ENCODE results near the gene CBX3. TPM values are rescaled to one million over a fixed set of nuclear protein-coding genes. Genes with fewer than 3 reads are reported as not detected.

CBX3 gene
- total and polyA plus RNA-seq, 2 of the 8 experiments (the other 6 are each of a cell fraction or from before 2014, with no cell fraction given) = 71.3 to 258 TPM

GRCh38 chr7:26170663-26171062 lies 30.9 kb upstream of the CBX3 start:
- H2BK15ac ChIP-seq (ENCODE audit: low read length) = no peak overlapping the region
- H3K18ac ChIP-seq (ENCODE audit: extremely low read depth, low read length) = no peak overlapping the region
- ChIA-PET CTCF (ENCODE audit: partially characterized antibody) (interaction anchor here (1.0 to 1.4 kb wide), 5 partner anchors 9 to 195 kb away, joined by 3 to 8 read pairs (median 3); no protein-coding TSS in a partner anchor), POLR2A (ENCODE audit: partially characterized antibody) (interaction anchor here (2.3 to 3.2 kb wide), 3 partner anchors 10 to 18 kb away, joined by 7 to 16 read pairs (median 14); no protein-coding TSS in a partner anchor)
- peaks cover 5 to 16% (median 10%) of the 10 kb centered on the region in 4 experiments; a peak in 6 of 7 replicates for H3K4me1 ChIP-seq (replicated peaks in 1 of 4; ENCODE audit: control insufficient read depth in 3 of 4, insufficient read depth in 4 of 4, low read length in 3 of 4)
- H3K23me2 ChIP-seq (ENCODE audit: low read depth, low read length) = no peaks in the 10 kb centered on the region
- H2BK20ac ChIP-seq (ENCODE audit: low read length) = no peak overlapping the region
- H2BK120ac ChIP-seq (replicated peaks; ENCODE audit: low read depth, low read length) = no peak overlapping the region
- no peak overlapping the region for H3K4me3 ChIP-seq (ENCODE audit: extremely low read depth in 1 of 4, insufficient read depth in 2 of 4, low read depth in 3 of 4, low read length in 4 of 4)
- no peak for DNase-seq (ENCODE audit: low read depth in 1 of 2, low spot score in 2 of 2)
- peaks cover 7 to 18% of the 10 kb centered on the region in 2 experiments for H4K20me1 ChIP-seq (replicated peaks in 1 of 2; ENCODE audit: control insufficient read depth in 1 of 2, insufficient read depth in 2 of 2, low read length in 2 of 2)
- H2BK12ac ChIP-seq (ENCODE audit: low read depth, low read length) = no peak overlapping the region
- 100% methylated on average over 1 of the region's 1 CpG; no CpG with 5 or more reads in 1 of the 2 experiments for WGBS, 2 experiments (ENCODE audit: extremely low coverage in 1 of 2, insufficient coverage in 1 of 2, insufficient read length in 1 of 2, insufficient replicate concordance in 2 of 2, low coverage in 1 of 2, low lambda C conversion rate in 2 of 2, missing lambda C conversion rate in 1 of 2)
- no peak overlapping the region for H3K23ac ChIP-seq (ENCODE audit: insufficient read length)
- H3K27me3 ChIP-seq (replicated peaks in 1 of 4; ENCODE audit: control insufficient read depth in 3 of 4, extremely low read depth in 1 of 4, insufficient read depth in 3 of 4, low read length in 3 of 4) = no peaks in the 10 kb centered on the region
- H3K56ac ChIP-seq (replicated peaks; ENCODE audit: insufficient read length, low read depth, low read length) = no peak overlapping the region
- no peak for FAIRE-seq
- no peak overlapping the region for H2BK5ac ChIP-seq (ENCODE audit: low read depth, low read length)
- no peak overlapping the region for H3K4ac ChIP-seq (replicated peaks; ENCODE audit: insufficient read length, low read depth, low read length)
- no peak overlapping the region for H4K5ac ChIP-seq (ENCODE audit: insufficient read length, low read depth, low read length)
- H3K4me2 ChIP-seq (ENCODE audit: insufficient read depth in 1 of 2, low read depth in 2 of 2, low read length in 2 of 2) = no peak overlapping the region
- H3K9ac ChIP-seq (replicated peaks in 1 of 4; ENCODE audit: extremely low read depth in 1 of 4, low read depth in 3 of 4, low read length in 3 of 4) = no peak overlapping the region
- H2AFZ ChIP-seq (ENCODE audit: low read length) = no peak overlapping the region
- no peak overlapping the region for H3K14ac ChIP-seq (ENCODE audit: insufficient read length)
- H3K27ac ChIP-seq (ENCODE audit: low read depth, low read length) = no peak overlapping the region
- no peak for TF ChIP-seq SRF (IDR thresholded peaks at IDR 0.05; ENCODE audit: low read depth, low read length)
- no peak for TF ChIP-seq SP4 (IDR thresholded peaks at IDR 0.05; ENCODE audit: low read length)
- no peak for TF ChIP-seq BRCA1 (IDR thresholded peaks at IDR 0.05; ENCODE audit: low read depth, low read length)
- no peak for TF ChIP-seq EP300 (IDR thresholded peaks at IDR 0.05; ENCODE audit: borderline replicate concordance in 1 of 2, low read depth in 2 of 2, low read length in 2 of 2)
- no peak for TF ChIP-seq RXRA (IDR thresholded peaks at IDR 0.05; ENCODE audit: insufficient read depth, low read depth, low read length)
- no peak for TF ChIP-seq JUND (IDR thresholded peaks at IDR 0.05; ENCODE audit: low read length)
- TF ChIP-seq TEAD4 (IDR thresholded peaks at IDR 0.05; ENCODE audit: low read depth, low read length) = no peak
- no peak for TF ChIP-seq PHF8 (conservative IDR thresholded peaks at IDR 0.05; ENCODE audit: low read depth, low read length)
- H3K79me1 ChIP-seq (ENCODE audit: low read depth, low read length) = peaks cover 15% of the 10 kb centered on the region
- H2AK5ac ChIP-seq (ENCODE audit: low read depth, low read length) = no peak overlapping the region
- peaks cover 0 to 15% (median under 1%) of the 10 kb centered on the region in 4 experiments; a peak in 2 of 8 replicates for H3K36me3 ChIP-seq (ENCODE audit: control insufficient read depth in 2 of 4, insufficient read depth in 4 of 4, low read length in 3 of 4)
- H3K79me2 ChIP-seq (ENCODE audit: control insufficient read depth in 1 of 2, insufficient read depth in 2 of 2, low read length in 2 of 2) = peaks cover 16 to 95% of the 10 kb centered on the region in 2 experiments
- peaks cover 0 to 6% of the 10 kb centered on the region in 2 experiments; a peak in 2 of 4 replicates for H3K9me3 ChIP-seq (ENCODE audit: insufficient read depth in 2 of 2, low read depth in 1 of 2, low read length in 1 of 2)
- H4K91ac ChIP-seq (replicated peaks; ENCODE audit: insufficient read length, low read length) = no peak overlapping the region
- H4K8ac ChIP-seq (ENCODE audit: extremely low read depth, insufficient read depth, low read length) = no peak overlapping the region

Data from H1 (cell line).